Activated CD4-positive, alpha-beta T cell treated with anti-CD3 and anti-CD28 coated beads for 1 hour (primary cell): Measurements from ENCODE around the gene MAP4.
"Not testable (repeated sequence)": the region's sequence is repeated elsewhere in the genome, so short reads cannot be mapped to it uniquely, and the experiment has no call there.

ENCODE experiments used
- DNase-seq: peaks from one replicate; pipeline ENCODE4 v3.0.0-alpha.2; 2020

Gene MAP4

DNA sequence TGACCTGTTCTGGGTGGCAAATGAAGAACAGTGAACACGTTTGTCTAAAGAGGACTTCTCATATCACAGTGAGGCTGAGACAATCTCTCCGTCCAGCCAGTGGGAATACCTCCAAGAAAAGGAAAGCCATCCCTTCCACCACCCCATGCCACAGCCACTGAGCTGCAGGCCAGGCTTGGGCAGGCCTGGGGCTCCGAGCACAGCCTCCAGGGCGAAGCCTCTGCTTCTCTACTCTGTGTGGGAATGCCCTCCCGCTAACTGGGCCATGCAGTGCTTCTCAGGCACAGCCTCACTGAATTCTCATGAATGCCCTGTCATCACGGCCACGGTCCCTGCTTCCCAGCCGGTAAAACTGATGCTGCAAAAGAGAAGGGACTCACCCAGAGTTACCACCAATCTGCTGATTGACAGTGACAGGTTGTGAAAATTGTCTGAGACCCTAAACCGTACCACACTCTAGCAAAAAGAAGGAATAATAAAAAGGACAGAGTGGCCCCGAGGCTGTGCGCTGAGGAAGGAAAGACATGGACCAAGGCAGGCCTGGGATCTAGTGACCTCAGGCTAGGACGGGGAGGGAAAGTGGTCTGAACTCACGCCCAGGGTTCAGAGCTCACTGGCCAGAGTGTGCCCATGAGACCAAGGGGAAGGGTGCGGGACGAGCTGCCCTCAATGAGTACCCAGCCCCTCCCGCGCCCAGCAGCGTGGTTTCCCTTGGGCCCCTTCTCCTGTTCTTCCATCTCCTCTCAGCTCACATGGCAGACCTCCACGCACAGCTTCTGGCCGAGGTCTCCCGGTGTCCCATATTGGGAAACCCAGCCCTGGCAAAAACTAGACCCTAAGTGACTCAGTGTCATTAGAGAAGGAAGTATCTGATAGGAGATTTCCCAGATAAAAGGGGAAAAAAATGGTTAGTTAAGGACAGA, 160.5 kb downstream of the MAP4 start:
- no peak for DNase-seq

GRCh38 chr3:47854720-47855455, 161.3 kb downstream of the MAP4 start:
- no peak for DNase-seq

- DNase-seq: no peak
These were observed 161.9 kb downstream of the MAP4 start for GRCh38 chr3:47854267-47854666.

DNA sequence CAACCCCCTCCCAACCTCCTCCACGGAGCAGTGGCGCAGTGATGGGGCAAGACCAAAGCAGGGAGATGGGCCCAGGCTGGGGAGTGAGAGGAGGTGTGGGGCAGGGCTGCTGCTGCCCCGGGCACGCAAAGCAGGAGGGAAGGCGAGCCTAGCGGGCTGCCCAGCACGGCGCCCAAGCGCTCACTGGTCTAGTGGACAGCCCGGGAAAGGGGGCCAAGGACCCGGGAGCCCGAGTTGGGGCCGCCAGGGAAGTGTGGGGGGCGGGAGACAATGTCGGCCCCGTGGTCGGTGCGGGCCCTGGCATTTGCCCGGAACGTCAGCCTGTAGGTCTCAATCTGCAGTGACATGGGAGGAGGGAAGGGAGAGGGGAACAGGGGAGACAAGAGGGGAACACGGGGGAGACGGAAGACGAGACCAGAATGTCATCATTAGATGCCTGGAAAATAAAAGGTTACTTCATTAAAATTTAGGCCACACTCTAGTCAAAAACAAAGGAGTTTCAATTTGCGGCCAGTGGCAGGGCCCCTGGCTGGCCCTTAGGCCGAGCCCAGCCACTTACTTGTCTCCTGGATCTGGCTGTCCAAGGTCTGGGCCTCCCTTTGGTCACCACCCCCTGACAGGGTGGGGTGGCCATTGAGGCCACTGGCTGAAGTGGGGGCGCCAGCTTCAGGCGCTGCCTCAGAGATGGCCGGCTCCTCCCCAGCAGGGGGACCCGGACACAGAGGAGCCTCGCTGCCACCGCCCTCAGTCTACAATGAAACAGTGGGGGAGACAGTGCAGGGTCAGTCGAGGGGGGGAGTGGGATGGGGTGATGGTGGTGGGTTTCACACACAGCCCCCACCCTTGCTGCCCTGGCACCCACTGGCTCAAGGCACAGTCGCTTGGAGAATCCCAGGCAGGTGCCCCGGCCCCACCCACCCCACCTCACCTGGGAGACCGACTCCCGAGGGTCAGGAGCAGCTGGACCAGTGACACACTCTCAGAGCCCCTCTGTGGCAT, 163.3 kb downstream of the MAP4 start:
- no peak for DNase-seq

- DNase-seq: no peak
These were observed 164.2 kb downstream of the MAP4 start for GRCh38 chr3:47851888-47852603.

GRCh38 chr3:47850564-47851410, 165.4 kb downstream of the MAP4 start:
- no peak for DNase-seq

DNA sequence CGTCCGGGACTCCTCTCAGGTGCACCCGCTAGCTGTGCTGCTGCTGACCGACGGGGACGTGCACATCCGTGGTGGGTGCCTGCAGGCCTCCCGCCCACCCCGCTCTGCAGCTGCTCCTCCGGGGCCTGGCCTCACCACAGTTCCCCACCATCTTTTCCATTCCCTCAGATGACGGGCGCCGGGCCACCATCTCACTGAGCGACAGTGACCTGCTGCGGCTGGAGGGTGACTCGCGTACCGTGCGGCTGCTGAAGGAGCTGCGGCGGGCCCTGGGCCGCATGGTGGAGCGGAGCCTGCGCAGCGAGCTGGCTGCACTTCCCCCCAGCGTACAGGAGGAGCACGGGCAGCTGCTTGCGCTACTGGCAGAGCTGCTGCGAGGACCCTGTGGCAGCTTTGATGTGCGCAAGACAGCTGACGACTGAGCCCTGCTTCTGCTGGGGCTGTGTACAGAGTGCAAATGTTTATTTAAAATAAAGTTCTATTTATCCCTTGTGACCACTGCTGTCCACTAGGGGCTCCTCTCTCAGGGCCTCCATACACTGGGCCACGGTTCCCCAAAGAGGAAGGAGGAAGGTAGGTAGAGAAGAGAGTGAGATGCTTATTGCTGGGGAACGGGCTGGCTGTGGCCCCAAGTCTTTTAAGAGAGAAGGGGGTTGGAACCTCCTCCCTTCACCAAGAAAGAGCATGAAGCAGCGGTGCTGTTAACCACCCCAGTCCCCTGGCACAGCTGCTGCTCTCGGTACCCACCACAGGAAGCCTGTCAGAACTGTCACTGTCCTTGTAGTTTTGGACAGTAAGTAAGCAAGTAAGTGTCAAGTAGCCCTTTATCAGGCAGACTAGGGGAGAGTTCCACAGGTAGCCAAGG, 166.3 kb downstream of the MAP4 start:
- DNase-seq: no peak

- DNase-seq: no peak
These were observed 167.0 kb downstream of the MAP4 start for GRCh38 chr3:47849186-47849698.

GRCh38 chr3:47848599-47849117, 167.6 kb downstream of the MAP4 start:
- no peak for DNase-seq

- DNase-seq: no peak
These were observed 168.3 kb downstream of the MAP4 start for GRCh38 chr3:47847801-47848518.

GRCh38 chr3:47847260-47847659, 169.0 kb downstream of the MAP4 start:
- DNase-seq: no peak

GRCh38 chr3:47846880-47847248, 169.4 kb downstream of the MAP4 start:
- DNase-seq: no peak

- no peak for DNase-seq
These were observed 169.9 kb downstream of the MAP4 start for GRCh38 chr3:47846186-47846879.

GRCh38 chr3:47841786-47842349, 174.3 kb downstream of the MAP4 start:
- no peak for DNase-seq

DNA sequence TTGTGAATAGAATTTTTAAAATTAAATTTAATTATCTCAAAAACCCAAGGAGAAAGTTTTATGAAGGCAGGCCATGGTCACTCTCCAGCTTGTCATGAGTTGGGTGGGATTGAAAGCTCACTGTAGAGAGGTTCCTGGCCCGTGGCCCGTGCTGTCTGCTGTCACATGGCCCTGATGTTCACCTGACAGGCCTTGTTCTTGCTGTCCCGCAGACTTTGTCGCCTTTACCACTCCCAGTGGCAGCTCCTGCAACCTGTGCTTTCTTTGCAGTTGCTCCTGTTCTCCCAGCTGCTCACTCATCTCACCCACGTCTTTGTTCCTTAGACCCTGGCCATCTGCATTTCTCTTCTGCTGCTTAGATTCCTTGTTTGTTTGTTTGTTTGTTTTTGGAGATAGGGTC, 177.7 kb downstream of the MAP4 start:
- no peak for DNase-seq

GRCh38 chr3:47836986-47837385, 179.2 kb downstream of the MAP4 start:
- no peak for DNase-seq

DNA sequence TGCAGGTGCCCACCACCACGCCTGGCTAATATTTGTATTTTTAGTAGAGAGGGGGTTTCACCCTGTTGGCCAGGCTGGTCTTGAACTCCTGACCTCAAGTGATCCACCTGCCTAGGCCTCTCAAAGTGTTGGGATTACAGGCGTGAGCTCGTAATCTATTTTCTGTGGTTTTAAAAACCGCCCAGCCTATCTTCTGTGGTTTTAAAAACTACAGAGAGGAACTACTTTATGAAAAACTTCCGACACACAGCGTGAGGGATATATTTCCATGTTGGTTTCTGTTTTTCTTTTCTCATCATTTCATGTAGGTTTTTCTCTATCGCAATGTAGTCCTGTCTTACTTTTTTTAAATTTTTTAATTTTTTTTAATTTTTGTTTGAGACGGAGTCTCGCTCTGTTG, 186.7 kb downstream of the MAP4 start:
- DNase-seq: not testable (repeated sequence)

DNA sequence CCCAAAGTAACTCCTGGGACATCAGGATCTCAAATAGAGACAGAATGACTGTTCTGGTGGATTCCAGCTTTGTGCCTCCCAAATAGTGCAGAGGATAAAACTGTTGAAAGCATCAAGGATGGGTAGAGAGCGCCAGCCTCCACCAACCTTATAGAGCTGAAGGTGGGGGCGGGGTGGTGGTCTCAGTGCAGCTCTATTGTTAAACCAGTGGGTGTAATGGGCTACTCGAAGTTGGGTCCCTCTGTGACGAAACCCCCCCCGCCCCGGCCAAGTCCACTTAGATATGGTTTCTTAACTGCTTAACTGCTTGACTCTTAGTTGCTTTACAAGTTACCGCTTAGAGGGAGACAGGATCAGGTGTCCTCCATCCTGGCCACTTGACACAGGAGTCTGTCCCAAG, 190.6 kb downstream of the MAP4 start:
- no peak for DNase-seq
